A673 (cell line): ENCODE measurements around the gene STX5. TPM values are rescaled to one million over a fixed set of nuclear protein-coding genes. Genes with fewer than 3 reads are reported as not detected.

Experiments
- BruUV-seq: library from RNA; stranded (reverse); fragments of 400-500 nt; replicated peaks from 2 replicates; lab custom pipeline; 2021; lab: Mats Ljungman, UMichigan
- CTCF ChIA-PET: fragments of 300-600 bp; sonication (Branson Sonifier 250); formaldehyde crosslinking; loops from one replicate; lab custom pipeline; 2022; ENCODE audit warnings: antibody characterized with exemption; lab: Charles Lee
- POLR2A ChIA-PET: fragments of 300-600 bp; sonication (Branson Sonifier 250); formaldehyde crosslinking; loops from one replicate; lab custom pipeline; 2022; ENCODE audit warnings: antibody characterized with exemption; ENCODE audit not compliant: low non-redundant PET; lab: Charles Lee
- DNase-seq: peaks from one replicate; pipeline ENCODE4 v3.0.0-alpha.2; 2015; ENCODE audit warnings: low spot score
- H3K27ac ChIP-seq: fragments of 200-600 bp; sonication (generic); 2 replicates; pipeline ENCODE4 v1.5.1; 2016; ENCODE audit warnings: mixed run types, low read depth, mild to moderate bottlenecking, mixed read lengths, antibody characterized with exemption, low read length; ENCODE audit not compliant: poor library complexity, severe bottlenecking
- H3K27me3 ChIP-seq: fragments of 200-600 bp; sonication (generic); replicated peaks from 2 replicates; pipeline ENCODE4 v1.6.1; 2017; ENCODE audit warnings: mixed run types, low read depth, mild to moderate bottlenecking, mixed read lengths, antibody characterized with exemption, low read length; ENCODE audit not compliant: insufficient read depth, poor library complexity
- H3K36me3 ChIP-seq: fragments of 200-600 bp; sonication (generic); 2 replicates; pipeline ENCODE4 v1.6.1; 2016; ENCODE audit warnings: mixed run types, mild to moderate bottlenecking, mixed read lengths, antibody characterized with exemption, low read length; ENCODE audit not compliant: insufficient read depth, poor library complexity, severe bottlenecking
- H3K4me1 ChIP-seq: fragments of 200-600 bp; sonication (generic); 2 replicates; pipeline ENCODE4 v1.6.1; 2017; ENCODE audit warnings: mixed run types, mild to moderate bottlenecking, mixed read lengths, antibody characterized with exemption, low read length; ENCODE audit not compliant: insufficient read depth, poor library complexity, severe bottlenecking
- H3K4me3 ChIP-seq: fragments of 200-600 bp; sonication (generic); 2 replicates; pipeline ENCODE4 v1.5.1; 2016; ENCODE audit warnings: low read depth, mixed run types, mild to moderate bottlenecking, mixed read lengths, low read length; ENCODE audit not compliant: poor library complexity, severe bottlenecking
- H3K9me3 ChIP-seq: fragments of 200-600 bp; sonication (generic); 2 replicates; pipeline ENCODE4 v1.6.1; 2016; ENCODE audit warnings: mixed run types, low read depth, mild to moderate bottlenecking, mixed read lengths, antibody characterized with exemption, low read length; ENCODE audit not compliant: poor library complexity, severe bottlenecking
- EZH2 ChIP-seq: fragments of 200-600 bp; sonication (generic); IDR thresholded peaks from 2 replicates; pipeline ENCODE4 v1.6.1; 2017; ENCODE audit warnings: borderline replicate concordance, low read depth, mild to moderate bottlenecking, mixed read lengths, antibody characterized with exemption, low read length; ENCODE audit not compliant: poor library complexity, severe bottlenecking
- intact Hi-C: fragments of 100-400 bp; cut with micrococcal nuclease; formaldehyde crosslinking; loops from one replicate; pipeline ENCODE4 v1.10.0; 2022; ENCODE audit not compliant: unreplicated experiment
- total RNA-seq: library from RNA; stranded (reverse); gene quantifications from 2 replicates; pipeline ENCODE4 v1.2.3, GENCODE V29; 2021
- TF ChIP-seq, protein P1 (sequence below): fragments of 300-800, 200-600 bp; sonication (generic); conservative IDR thresholded peaks from 2 replicates; pipeline ENCODE4 v1.5.1; 2017; ENCODE audit warnings: low read depth, mild to moderate bottlenecking, antibody characterized with exemption, low read length, moderate library complexity, mixed read lengths

Gene STX5
- total RNA-seq, 1 experiment from 2014 or later = 29.2 TPM

GRCh38 chr11:62811659-62812058 is 20.2 kb downstream of the STX5 start:
- POLR2A ChIA-PET = interaction anchor here (0.6 kb wide), 2 partner anchors 10 to 31 kb away, joined by 5 to 7 read pairs; no protein-coding TSS in a partner anchor

DNA sequence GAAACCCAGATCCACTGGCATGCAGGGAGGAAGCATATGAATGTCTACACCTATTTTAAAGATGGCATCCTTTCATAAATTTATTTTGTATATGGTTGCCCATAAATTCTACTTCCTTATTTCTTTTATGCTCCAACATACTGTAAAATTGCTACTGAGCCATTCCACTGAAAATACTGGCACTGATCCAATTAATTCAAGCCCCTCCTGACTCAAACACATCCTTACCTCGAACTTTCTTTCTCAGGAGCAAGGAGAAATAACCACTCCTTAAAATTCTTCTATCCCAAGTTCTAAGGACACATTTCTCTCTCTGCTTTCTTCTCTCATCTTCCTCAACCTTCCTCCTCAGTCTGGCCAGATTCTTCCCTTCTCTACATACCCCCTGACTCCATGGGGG is 21.1 kb downstream of the STX5 start:
- no peaks in the 10 kb centered on the region for H3K27me3 ChIP-seq
- TF ChIP-seq, protein P1, sequence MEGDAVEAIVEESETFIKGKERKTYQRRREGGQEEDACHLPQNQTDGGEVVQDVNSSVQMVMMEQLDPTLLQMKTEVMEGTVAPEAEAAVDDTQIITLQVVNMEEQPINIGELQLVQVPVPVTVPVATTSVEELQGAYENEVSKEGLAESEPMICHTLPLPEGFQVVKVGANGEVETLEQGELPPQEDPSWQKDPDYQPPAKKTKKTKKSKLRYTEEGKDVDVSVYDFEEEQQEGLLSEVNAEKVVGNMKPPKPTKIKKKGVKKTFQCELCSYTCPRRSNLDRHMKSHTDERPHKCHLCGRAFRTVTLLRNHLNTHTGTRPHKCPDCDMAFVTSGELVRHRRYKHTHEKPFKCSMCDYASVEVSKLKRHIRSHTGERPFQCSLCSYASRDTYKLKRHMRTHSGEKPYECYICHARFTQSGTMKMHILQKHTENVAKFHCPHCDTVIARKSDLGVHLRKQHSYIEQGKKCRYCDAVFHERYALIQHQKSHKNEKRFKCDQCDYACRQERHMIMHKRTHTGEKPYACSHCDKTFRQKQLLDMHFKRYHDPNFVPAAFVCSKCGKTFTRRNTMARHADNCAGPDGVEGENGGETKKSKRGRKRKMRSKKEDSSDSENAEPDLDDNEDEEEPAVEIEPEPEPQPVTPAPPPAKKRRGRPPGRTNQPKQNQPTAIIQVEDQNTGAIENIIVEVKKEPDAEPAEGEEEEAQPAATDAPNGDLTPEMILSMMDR = no peak
- TF ChIP-seq EZH2 = no peak
- CTCF ChIA-PET = no interaction called here
- DNase-seq = no peak
- intact Hi-C loops = no loop called here
- H3K27ac ChIP-seq = no peak overlapping the region
- peaks cover 11% of the 10 kb centered on the region for H3K4me1 ChIP-seq
- no peaks in the 10 kb centered on the region for H3K9me3 ChIP-seq
- BruUV-seq = no TSS peak
- no peak overlapping the region for H3K4me3 ChIP-seq
- peaks cover 1% of the 10 kb centered on the region for H3K36me3 ChIP-seq
- POLR2A ChIA-PET = interaction anchor here (0.6 kb wide), 2 partner anchors 9 to 32 kb away, joined by 5 to 7 read pairs; no protein-coding TSS in a partner anchor

More at GRCh38 chr11:62811659-62812058, 20.2 kb downstream of the STX5 start:
- no TSS peak for BruUV-seq
- Histone ChIP-seq H3K27ac (no peak overlapping the region), H3K4me1 (peaks cover 2% of the 10 kb centered on the region), H3K27me3 (no peaks in the 10 kb centered on the region), H3K4me3 (no peak overlapping the region), H3K9me3 (no peaks in the 10 kb centered on the region), H3K36me3 (peaks cover 6% of the 10 kb centered on the region)
- intact Hi-C loops = no loop called here
- no peak for TF ChIP-seq EZH2
- TF ChIP-seq, protein P1 = no peak
- DNase-seq = no peak
- CTCF ChIA-PET = no interaction called here

GRCh38 chr11:62806611-62807121 is 25.2 kb downstream of the STX5 start:
- ChIA-PET CTCF (interaction anchor here (0.7 kb wide), 2 partner anchors 20 to 23 kb away, joined by 3 to 4 read pairs; no protein-coding TSS in a partner anchor), POLR2A (interaction anchor here (1.1 to 1.2 kb wide), 2 partner anchors 34 to 35 kb away, joined by 3 to 4 read pairs; no protein-coding TSS in a partner anchor)
- peaks cover 19% of the 10 kb centered on the region for H3K4me1 ChIP-seq
- no peaks in the 10 kb centered on the region for H3K9me3 ChIP-seq
- H3K27me3 ChIP-seq = no peaks in the 10 kb centered on the region
- H3K36me3 ChIP-seq = peaks cover 21% of the 10 kb centered on the region
- H3K27ac ChIP-seq = no peak overlapping the region
- TF ChIP-seq EZH2 = no peak
- TF ChIP-seq, protein P1 = no peak
- no peak overlapping the region for H3K4me3 ChIP-seq
- intact Hi-C loops = no loop called here
- DNase-seq = no peak
- BruUV-seq = no TSS peak
